Thyroid gland (tissue), 4 donors: ENCODE measurements around the gene SPNS3.

ENCODE experiments used
- CTCF ChIP-seq, 6 experiments: fragments of 200-600 bp in 3 of 6; fragments of 450-650 bp in 3 of 6; sonication (generic) in 3 of 6; IDR thresholded peaks; one replicate each; pipeline ENCODE4 v1.5.1; 2016 to 2019; ENCODE audit warnings: antibody characterized with exemption in 6 of 6, mild to moderate bottlenecking in 2 of 6, inconsistent platforms in 1 of 6, moderate library complexity in 1 of 6
- POLR2A ChIP-seq, 2 donors: fragments of 450-650 bp; IDR thresholded peaks; one replicate each; pipeline ENCODE4 v1.6.1; 2017; ENCODE audit warnings: antibody characterized with exemption in 2 of 2, mild to moderate bottlenecking in 2 of 2, moderate library complexity in 1 of 2

DNA sequence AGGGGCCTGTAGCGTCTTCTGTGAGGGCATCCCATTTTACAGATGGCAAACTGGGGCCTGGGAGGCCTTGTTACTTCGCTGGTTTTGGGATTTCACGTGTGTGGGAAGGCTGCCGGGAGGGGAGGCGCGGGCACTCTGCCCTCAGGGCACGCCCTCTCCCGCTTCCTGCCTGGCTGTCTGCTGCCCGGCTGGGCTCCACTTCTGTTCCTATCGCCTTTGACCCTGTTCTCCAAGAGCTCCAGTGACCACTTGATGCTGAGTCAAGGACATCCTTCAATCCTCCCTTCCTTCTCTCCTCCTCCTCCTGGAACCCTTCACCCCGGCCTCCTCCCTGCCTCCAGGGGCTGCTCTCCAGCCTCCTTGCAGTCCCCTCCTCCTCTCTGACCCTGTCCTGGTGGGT is 16.0 kb downstream of the SPNS3 start:
- TF ChIP-seq POLR2A (IDR thresholded peaks at IDR 0.05), result no peak
- TF ChIP-seq CTCF (IDR thresholded peaks at IDR 0.05), result no peak
